ENCODE measurements around the gene MBOAT2. TPM values are rescaled to one million over a fixed set of nuclear protein-coding genes. Genes with fewer than 3 reads are reported as not detected.
"Not testable (repeated sequence)": the region's sequence is repeated elsewhere in the genome, so short reads cannot be mapped to it uniquely, and the experiment has no call there.

Gene MBOAT2
- polyA plus RNA-seq, 4 donors: 51.1 to 71.5 (median 67.4) TPM

DNA sequence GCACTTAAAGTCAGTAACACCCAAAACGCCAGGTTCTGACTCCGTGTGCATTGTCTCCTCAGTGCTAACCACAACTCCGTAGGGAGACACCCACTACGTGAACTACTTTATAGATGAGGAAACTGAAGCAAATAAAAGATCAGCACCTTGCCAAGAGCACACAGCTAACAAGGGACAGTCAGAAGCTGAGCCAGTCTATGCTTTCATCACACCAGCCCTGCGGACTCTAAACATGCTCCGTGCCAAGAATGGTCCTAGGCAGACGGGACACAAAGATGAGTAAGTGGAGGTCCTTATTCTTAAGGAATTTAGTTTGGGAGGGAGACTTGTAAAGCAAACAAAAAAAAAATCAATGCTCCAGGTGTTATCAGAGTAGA lies 9.6 kb downstream of the MBOAT2 start:
- DNase-seq (ENCODE audit: low read depth in 4 of 4, low spot score in 2 of 4): no peak

DNA sequence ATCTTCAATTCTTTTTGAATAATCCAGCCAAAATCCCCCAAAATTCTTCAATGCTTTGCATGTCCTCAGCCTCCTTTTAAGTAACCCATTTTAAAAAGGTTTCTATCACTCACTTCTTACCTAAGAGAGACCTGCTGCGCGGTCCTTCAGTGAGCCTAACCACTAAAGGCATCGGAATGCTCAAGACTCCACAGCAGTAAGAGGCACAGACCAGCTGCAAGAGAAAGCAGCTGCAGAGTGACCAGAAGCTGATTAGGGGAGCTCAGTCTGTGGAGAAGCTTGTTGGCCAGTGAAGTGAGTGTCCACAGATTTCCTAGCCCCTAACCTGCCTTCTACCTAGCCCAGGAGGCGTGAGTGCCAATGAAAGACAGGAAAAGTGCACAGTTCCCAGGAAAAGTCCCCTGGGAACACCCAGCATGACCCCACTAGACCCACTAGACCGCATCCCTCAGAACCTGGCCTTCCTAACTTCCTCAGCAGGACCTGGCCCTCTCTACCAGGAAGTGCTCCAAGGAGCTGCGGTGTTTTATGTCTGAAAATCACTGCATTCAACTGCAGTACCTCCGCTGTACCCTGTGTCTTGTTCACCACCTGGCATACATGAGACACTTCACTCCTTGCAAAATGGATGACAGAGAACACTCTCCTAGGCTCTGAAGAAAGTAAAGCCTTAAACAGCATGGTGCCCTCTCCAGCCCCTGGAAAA lies 10.1 kb downstream of the MBOAT2 start:
- DNase-seq (ENCODE audit: low read depth in 4 of 4, low spot score in 2 of 4): no peak

DNA sequence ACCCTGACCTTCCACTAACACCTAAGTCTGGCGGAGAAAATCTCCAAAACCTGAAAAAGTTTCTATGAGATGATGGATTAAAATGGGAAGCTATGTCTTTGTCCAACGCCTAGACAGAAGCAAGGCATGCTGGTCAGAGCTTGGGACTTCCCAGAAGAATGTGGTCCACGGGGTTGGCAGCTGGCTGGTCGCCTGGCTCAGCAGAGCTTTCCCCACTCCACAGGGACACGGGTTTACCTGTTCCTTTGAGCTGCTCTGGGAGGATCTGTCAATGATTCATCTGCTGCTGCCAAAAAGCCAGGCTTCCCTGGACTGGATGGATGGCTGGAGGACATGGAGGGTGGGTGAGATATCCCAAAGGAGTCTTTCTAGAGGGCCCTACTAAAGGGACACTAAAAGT lies 10.8 kb downstream of the MBOAT2 start:
- no peak for DNase-seq (ENCODE audit: low read depth in 4 of 4, low spot score in 2 of 4)

DNA sequence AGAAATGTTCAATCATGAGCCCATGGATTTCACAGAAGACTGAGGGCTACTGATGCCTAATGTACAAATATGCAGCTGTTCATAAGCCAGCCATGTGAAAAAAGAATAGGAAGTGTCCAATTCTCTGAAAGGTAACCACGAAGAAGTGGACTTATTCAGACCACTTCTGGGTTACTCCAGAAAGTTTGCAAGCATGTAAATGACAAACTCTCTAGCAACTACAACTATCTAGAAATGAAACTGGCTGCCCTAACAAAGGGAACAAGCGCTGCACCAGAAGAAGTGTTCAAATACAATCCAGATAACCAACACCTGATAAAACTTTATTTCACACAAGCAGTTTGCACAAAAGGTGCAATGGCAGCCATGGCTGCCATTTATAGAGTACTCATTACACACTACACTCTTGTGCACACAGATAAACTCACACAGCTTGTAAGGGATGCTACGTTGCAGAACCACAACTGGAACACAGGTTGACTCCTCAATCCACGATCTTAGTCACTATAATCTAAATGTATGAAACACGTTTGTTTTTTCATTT lies 13.9 kb downstream of the MBOAT2 start:
- no peak for DNase-seq (ENCODE audit: low read depth in 4 of 4, low spot score in 2 of 4)

DNA sequence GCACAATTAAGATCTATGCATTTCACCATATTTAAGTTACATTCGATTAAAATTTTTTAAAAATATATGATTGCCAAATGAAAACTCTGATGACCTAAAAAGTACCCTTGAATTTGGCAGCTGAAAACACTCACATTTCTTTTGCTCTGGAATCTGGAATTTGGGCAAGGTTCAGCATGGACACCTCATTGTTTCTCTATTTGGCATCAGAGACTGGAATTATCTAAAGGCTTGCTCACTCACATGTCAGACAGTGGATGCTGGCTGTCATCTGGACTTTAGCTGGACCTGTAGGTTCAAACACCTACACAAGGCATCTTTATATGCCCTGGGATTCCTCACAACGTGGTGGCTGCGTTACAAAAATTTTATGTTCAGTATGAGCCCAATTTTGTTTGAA lies 16.1 kb downstream of the MBOAT2 start:
- no peak for DNase-seq (ENCODE audit: low read depth in 4 of 4, low spot score in 2 of 4)

DNA sequence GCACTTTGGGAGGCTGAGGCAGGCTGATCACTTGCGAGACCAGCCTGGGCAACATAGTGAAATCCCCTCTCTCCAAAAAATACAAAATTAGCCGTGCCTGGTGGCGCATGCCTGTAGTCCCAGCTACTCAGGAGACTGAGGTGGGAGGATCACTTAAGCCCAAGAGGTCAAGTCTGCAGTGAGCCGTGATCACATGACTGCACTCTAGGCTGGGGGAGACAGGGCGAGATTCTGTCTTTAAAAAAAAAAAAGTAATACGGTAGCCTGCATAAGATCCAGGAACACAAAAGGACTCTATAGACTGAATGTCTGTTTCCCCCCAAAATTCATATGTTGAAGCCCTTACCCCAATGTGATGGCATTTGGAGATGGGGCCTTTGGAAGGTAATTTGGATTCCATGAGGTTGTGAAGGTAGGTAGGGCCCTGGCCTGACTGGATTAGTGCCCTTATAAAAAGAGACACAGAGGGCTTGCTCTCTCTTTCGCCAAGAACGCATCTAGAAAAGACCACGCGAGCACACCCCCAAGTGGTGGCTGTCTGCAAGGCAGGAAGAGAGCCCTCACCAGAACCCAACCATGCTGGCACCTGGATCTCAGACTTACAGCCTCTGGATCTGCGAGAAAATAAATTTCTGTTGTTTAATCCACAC lies 17.0 kb downstream of the MBOAT2 start:
- DNase-seq (ENCODE audit: low read depth in 4 of 4, low spot score in 2 of 4): no peak

DNA sequence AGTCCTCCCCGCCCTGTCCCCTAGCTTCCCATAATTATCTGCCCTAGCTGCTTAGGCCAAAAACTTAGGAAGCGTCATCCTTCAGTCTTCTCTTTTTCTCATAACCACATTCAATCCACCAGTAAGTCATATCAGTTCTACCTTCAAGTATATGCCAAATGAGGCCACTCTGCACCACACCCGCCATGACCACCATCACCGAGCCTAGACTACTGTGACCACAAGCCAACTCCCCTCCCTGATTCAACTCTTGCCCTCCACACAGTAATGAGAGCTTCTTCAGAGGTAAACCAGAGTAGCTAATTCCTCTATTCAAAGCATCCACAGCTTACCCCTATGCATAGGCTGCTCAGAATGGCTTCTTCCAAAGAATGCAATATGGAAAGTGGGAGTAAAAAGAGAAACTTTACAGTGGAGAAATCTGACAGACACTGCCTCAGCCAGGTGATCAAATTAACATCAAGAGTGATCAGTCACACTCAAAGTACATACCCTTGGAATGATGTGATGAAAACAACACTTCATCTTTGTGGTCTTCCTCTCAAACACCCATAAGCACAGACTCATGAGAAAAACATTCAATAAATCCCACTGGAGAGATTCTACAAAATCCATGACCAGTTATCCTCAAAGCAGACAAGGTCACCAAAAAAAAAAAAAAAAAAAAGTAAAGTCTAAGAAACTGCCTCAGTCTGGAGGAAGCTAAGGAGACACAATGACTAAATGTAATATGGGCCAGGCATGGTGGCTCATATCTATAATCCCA lies 17.7 kb downstream of the MBOAT2 start:
- no peak for DNase-seq (ENCODE audit: low read depth in 4 of 4, low spot score in 2 of 4)

DNA sequence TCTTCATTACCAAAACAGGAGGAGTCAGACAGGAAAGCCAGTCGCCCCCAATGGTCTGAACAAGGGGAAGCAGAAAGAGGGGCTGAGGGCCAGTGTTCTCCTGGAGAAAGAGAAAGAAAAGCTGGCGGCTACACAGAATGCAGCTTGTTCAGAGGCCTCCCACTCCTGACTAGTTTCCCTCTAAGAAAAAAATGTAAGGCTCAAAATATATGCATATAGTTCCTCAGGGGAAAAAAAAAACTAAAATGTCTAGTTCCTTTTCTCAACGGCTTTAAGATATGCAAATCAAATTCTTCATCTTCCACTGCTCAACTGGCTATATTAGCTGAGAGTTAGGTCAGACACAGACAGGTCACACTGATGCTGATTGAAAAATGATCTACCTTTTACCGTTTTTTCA lies 18.6 kb downstream of the MBOAT2 start:
- DNase-seq (ENCODE audit: low read depth in 4 of 4, low spot score in 2 of 4): no peak

DNA sequence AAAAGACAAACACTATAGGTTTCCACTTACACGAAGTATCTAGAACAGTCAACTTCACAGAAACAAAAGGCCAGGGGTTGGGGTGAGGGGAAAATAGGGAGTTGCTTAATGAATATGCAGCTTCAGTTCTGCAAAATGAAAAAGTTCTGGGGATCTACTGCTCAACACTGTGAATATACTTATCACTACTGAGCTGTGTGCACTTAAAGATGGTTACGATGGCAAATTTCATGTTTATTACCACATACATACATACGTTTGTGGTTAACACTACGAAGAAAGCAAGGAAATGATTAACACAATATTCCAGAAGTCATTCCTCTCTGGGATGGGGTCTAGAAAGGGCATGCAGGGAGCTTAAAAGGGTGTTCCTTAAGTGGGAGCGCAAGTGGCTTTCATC lies 19.3 kb downstream of the MBOAT2 start:
- DNase-seq (ENCODE audit: low read depth in 4 of 4, low spot score in 2 of 4): no peak

DNA sequence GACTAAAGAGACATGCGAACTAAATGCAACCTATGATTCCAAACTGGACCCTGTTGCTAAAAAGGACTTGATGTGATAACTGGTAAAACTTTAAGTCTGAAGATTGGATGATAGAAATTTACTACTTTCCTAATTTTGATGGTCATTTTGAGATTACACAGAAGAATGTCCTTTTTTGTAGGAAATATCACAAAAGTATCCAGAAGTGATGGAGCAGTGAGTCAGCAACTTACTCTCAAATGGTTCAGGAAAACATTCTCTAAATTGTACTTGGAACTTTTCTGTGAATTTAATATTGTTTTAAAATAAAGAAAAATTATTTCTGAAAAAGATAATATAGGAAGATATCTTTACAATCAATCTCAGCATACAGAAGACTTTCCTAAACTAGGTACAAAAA lies 19.9 kb downstream of the MBOAT2 start:
- DNase-seq (ENCODE audit: low read depth in 4 of 4, low spot score in 2 of 4): no peak

DNA sequence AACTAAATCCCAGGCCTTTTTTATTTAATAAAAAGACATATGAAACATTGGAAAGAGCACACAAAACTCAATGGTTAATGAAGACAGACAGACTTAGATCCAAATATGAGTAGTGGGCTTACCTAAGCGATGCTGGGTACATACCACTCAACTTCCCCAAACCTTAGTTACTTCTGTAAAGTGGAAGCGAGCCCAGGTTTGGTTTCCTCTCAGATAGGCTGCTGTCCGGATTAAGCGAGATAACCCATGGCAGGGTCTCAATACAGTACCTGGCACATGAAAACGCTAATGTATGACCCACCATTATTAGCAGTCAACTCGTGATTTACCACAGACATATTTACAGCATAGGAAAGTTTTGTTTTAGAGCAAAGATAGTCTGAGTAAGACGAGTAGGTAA lies 21.6 kb downstream of the MBOAT2 start:
- DNase-seq (ENCODE audit: low read depth in 4 of 4, low spot score in 2 of 4): no peak

DNA sequence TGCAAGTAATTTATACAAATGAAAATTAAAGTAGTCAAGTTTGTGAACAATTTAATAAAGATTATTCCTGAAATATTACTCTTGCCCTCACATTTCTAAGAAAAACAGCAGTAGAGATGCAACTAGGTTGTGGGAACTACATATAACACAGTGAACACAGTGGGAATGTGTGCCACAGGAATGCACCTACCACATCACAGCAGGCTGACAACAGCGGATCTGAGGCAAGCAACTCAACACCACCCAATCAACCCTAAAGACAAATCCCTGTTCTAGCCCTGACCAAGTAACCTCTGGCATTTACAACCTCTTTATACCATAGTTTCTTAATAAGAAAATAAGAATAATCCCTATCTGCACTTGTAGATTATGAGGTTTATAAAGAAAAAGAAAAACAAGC lies 23.4 kb downstream of the MBOAT2 start:
- DNase-seq (ENCODE audit: low read depth in 4 of 4, low spot score in 2 of 4): no peak

DNA sequence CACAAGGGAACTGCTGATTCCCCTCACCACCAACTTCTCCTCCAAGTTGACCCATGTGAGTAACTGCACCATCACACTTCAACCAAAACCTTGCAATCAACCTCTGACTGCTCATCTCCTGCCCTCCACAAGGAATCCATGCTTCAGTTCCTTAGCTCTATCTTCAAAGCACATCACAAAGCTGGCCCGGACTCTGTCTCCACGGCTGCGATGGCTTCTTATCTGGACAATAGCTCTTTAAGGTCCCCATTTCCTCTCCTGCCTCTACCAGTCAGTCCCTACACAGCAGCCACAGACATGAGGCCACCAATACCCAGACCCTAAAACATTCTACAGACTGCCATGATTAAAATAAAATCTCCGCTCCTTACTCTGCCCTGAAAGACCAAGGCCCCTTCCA lies 25.7 kb downstream of the MBOAT2 start:
- no peak for DNase-seq (ENCODE audit: low read depth in 4 of 4, low spot score in 2 of 4)

DNA sequence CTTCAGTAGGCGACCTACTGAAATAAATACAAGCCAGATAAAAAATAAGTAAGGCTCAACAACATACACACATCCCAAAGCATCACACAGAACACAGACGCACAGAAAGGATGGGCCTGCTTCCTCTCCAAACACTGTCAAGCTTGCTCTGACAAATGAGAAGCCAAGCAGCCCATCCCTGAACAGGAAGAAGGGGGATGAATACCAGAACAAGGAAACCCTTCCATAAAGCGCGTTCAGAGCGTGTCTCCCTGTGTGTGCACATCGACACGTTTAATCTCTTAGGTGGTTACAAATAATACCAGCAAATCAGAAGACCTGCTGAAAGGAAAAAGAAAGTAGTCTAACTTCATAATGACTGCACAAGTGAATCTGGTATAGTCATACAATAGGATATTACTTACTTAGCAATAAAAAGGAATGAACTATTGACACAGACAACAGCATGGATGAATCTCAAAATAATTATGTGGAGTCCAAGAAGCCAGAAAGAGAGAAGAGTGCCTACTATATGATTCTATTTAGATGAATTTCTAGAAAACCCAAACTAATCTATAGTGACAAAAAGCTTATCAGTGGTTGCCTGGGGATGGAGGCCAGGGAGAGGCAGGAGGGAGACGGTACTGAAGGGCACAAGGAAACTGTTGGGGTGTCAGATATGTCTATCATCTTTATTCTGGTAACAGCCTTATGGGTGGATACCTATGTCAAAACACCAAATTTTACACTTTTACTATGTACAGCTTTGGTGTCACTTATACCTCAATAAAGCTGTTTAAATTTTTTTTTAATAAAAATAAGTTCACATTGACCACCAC lies 26.8 kb downstream of the MBOAT2 start:
- DNase-seq (ENCODE audit: low read depth in 4 of 4, low spot score in 2 of 4): no peak

DNA sequence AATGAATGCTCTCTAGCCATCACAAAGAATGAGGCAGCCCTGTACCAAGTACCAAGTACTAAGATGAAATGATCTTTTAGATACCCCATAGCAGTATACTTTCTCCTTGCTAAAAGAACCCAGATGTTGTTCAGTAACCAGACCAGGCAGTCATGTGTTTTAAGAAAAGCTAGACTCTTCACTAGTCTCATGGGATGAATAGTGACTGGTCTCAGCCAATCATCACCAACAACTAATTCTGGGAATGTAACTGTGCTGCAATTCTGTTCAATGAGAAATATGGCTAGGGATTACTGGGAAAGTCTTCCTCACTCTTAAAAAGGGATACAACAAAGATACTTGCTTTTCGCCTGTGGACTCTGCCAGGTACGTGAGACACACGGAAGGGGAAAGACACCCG lies 29.5 kb downstream of the MBOAT2 start:
- DNase-seq (ENCODE audit: low read depth in 4 of 4, low spot score in 2 of 4): no peak

DNA sequence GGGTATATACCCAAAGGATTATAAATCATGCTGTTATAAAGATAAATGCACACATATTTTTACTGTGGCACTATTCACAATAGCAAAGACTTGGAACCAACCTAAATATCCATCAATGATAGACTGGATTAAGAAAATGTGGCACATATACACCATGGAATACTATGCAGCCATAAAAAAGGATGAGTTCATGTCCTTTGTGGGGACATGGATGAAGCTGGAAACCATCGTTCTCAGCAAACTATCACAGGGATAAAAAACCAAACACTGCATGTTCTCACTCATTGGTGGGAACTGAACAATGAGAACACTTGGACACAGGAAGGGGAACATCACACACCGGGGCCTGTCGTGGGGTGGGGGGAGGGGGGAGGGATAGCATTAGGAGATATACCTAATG lies 30.5 kb downstream of the MBOAT2 start:
- DNase-seq (ENCODE audit: low read depth in 4 of 4, low spot score in 2 of 4): not testable (repeated sequence)

DNA sequence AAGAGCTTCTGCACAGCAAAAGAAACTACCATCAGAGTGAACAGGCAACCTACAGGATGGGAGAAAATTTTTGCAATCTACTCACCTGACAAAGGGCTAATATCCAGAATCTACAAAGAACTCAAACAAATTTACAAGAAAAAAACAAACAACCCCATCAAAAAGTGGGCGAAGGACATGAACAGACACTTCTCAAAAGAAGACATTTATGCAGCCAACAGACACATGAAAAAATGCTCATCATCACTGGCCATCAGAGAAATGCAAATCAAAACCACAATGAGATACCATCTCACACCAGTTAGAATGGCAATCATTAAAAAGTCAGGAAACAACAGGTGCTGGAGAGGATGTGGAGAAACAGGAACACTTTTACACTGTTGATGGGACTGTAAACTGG lies 30.9 kb downstream of the MBOAT2 start:
- DNase-seq (ENCODE audit: low read depth in 4 of 4, low spot score in 2 of 4): not testable (repeated sequence)

DNA sequence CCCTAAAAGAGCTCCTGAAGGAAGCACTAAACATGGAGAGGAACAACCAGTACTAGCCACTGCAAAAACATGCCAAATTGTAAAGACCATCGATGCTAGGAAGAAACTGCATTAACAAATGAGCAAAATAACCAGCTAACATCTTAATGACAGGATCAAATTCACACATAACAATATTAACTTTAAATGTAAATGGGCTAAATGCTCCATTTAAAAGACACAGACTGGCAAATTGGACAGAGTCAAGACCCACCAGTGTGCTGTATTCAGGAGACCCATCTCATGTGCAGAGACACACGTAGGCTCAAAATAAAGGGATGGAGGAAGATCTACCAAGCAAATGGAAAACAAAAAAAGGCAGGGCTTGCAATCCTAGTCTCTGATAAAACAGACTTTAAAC lies 34.1 kb downstream of the MBOAT2 start:
- DNase-seq (ENCODE audit: low read depth in 4 of 4, low spot score in 2 of 4): not testable (repeated sequence)

DNA sequence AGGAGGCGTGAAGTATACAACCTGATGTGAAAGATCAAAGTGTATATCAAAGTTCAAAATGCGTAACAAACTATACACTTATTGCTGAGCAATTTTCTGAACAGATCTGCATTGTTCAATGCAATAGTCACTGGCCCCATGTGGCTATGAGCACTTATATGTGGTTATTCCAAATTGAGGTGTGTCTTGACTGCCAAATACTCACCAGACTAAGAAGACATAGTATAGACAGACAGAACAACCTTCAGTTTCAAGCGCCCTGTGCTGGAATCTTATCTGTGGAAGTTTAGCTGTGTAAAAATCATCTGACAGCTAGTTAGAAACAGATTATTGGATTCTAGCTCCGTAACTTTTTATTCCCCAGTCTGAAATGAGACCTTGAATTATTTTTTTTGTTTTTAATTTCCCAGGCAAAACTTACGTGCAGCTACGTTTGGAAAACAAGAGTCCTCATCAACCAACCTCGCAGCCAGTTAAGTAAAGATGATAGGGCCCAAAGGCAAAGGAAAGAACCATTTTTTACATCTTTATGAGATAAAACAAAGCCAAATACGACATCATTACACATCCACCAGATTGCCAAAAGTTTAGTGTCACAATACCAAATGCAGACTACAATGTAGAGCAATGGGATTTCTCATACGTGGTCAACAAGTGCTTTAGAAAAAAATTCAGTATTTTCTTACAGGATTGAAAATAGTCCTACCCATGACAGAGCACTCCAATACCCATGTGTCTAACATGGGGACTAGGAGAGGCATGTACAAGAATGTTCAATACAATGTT lies 37.2 kb downstream of the MBOAT2 start:
- DNase-seq (ENCODE audit: low read depth in 4 of 4, low spot score in 2 of 4): no peak
